Psoas muscle (tissue), 8 donors: ENCODE measurements around the gene NT5C3A. TPM values are rescaled to one million over a fixed set of nuclear protein-coding genes. Genes with fewer than 3 reads are reported as not detected.
A peak's percentile ranks its signal among the peaks of the same experiment; 100 is the strongest.
"Not testable (repeated sequence)": the region's sequence is repeated elsewhere in the genome, so short reads cannot be mapped to it uniquely, and the experiment has no call there.

Experiments used
- ATAC-seq, 4 donors: fragments of 200-7000 bp; cut with Tn5 transposase; one replicate each; pipeline ENCODE4 v1.9.1; 2020; ENCODE audit warnings: moderate library complexity in 3 of 4, mild to moderate bottlenecking in 2 of 4
- DNase-seq, 2 donors: peaks; one replicate each; pipeline ENCODE4 v3.0.0-alpha.2; 2020
- H3K27ac ChIP-seq: fragments of 200-600 bp; one replicate; pipeline ENCODE4 v1.8.0; 2022
- H3K27me3 ChIP-seq, 3 donors: fragments of 200-600 bp in 1 of 3; one replicate each; pipeline versions ENCODE4 v1.6.1 to v1.8.0; 2013 to 2022; ENCODE audit warnings: low read length in 2 of 3, mild to moderate bottlenecking in 2 of 3, moderate library complexity in 1 of 3; ENCODE audit not compliant: insufficient read depth in 3 of 3
- H3K36me3 ChIP-seq, 2 donors: fragments of 200-600 bp in 1 of 2; one replicate each; pipeline versions ENCODE4 v1.6.1 to v1.8.0; 2013 to 2022; ENCODE audit warnings: low read depth in 1 of 2, mild to moderate bottlenecking in 1 of 2, moderate library complexity in 1 of 2; ENCODE audit not compliant: insufficient read depth in 1 of 2
- H3K4me1 ChIP-seq: fragments of 200-600 bp; one replicate; pipeline ENCODE4 v1.8.0; 2022
- H3K4me3 ChIP-seq: fragments of 200-600 bp; one replicate; pipeline ENCODE4 v1.8.0; 2022; ENCODE audit warnings: mild to moderate bottlenecking
- H3K9me3 ChIP-seq: fragments of 200-600 bp; one replicate; pipeline ENCODE4 v1.8.0; 2022
- WGBS, 3 donors: extraction: QIAGEN DNeasy Blood & Tissue Kit; methylation state at CpG; one replicate each; pipeline versions ENCODE4 v1.1.6 to v1.1.7; 2013; 5-methylcytosine and 5-hydroxymethylcytosine counted together
- intact Hi-C, 2 donors: fragments of 100-400 bp; cut with DNase I; formaldehyde crosslinking; loops; one replicate each; pipeline versions ENCODE4 v1.11.0 to v1.14.2; 2022
- polyA plus RNA-seq, 3 donors: library from polyadenylated mRNA; stranded (reverse); fragments of 200-250 nt; gene quantifications; one replicate each; pipeline ENCODE4 v1.2.3, GENCODE V29; 2013
- total RNA-seq, 4 donors: library from RNA; stranded (reverse); fragmentation: NEBNext Ultra II Directional in 2 of 4; extraction: Animal tissue kit (Norgen Biotek cat#: 25700) in 2 of 4; gene quantifications; one replicate each; pipeline versions ENCODE4 v1.2.1 to v1.2.4, GENCODE V29; 2021 to 2023
- donor health status: healthy with polysubstance abuse.
- donor health status: DM: no; HTN: no; CAD: no; lungs with moderate emphysema.
- donor health status: Bipolar disorder and iron deficiency.
- donor health status: healthy.
- donor health status: DM: yes; HTN: yes; CAD: no.
- donor health status: DM: no; HTN: no; CAD: no.
- donor health status: DM: no; HTN: no; CAD: no.
- donor health status: DM: yes; HTN: yes; CAD: no.

NT5C3A gene
- total and polyA plus RNA-seq, 7 donors = 17.6 to 108 (median 43.7) TPM

GRCh38 chr7:33004104-33004616, 58.4 kb downstream of the NT5C3A start:
- H3K27ac ChIP-seq, H3K4me1 ChIP-seq, ATAC-seq, H3K27me3 ChIP-seq, intact Hi-C loops, DNase-seq, H3K4me3 ChIP-seq, H3K9me3 ChIP-seq: not testable (repeated sequence)
- H3K36me3 ChIP-seq = peaks cover 0 to 21% of the 10 kb centered on the region in 2 donors
- WGBS, 3 donors = 83 to 85% (median 84%) methylated on average over 10 of the region's 10 CpGs

DNA sequence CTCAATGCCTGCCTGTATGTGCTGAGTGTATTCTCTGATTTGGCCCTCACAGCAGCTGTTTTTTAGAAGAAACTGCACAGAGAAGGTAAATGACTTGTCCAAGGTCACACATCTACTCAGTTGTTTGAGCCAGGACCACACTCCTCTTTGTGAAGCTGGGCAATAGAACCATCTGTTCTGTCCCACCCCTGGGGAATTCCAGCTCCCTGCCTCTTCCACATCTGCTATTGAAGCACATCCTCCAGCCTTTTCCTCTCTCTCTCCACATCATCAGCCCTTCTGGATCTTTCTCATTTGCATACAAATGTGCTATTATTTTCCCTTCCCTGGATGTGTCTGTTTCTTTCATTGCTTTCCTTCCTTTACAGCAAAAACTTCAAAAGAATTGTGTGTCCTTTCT, 59.5 kb downstream of the NT5C3A start:
- H3K27ac ChIP-seq, H3K9me3 ChIP-seq, DNase-seq, H3K4me1 ChIP-seq, intact Hi-C loops, H3K27me3 ChIP-seq, H3K4me3 ChIP-seq, ATAC-seq: not testable (repeated sequence)
- H3K36me3 ChIP-seq = peaks cover 0 to 21% of the 10 kb centered on the region in 2 donors

- H3K4me1 ChIP-seq, intact Hi-C loops, H3K36me3 ChIP-seq, H3K4me3 ChIP-seq, H3K27me3 ChIP-seq, H3K27ac ChIP-seq, H3K9me3 ChIP-seq, ATAC-seq, DNase-seq: not testable (repeated sequence)
- WGBS, 3 donors = 46 to 63% (median 57%) methylated on average over 4 of the region's 4 CpGs
These were observed 63.2 kb downstream of the NT5C3A start for GRCh38 chr7:32999380-32999779.

GRCh38 chr7:32998361-32999171, 64.0 kb downstream of the NT5C3A start:
- H3K9me3 ChIP-seq, H3K4me1 ChIP-seq, H3K36me3 ChIP-seq, H3K4me3 ChIP-seq, H3K27me3 ChIP-seq, intact Hi-C loops: not testable (repeated sequence)
- DNase-seq (peak; percentile 30 to 56), ATAC-seq (peak in 3 of 4 donors; percentile 64 to 70 (median 67))
- peak overlapping the region; percentile 37 for H3K27ac ChIP-seq
- 34 to 40% (median 35%) methylated on average over 12 to 14 of the region's 14 CpGs for WGBS, 3 donors

GRCh38 chr7:32997956-32998355, 64.6 kb downstream of the NT5C3A start:
- 68 to 90% (median 75%) methylated on average over 2 to 3 of the region's 4 CpGs for WGBS, 3 donors
- ATAC-seq = peak in 1 of 4 donors; percentile 16
- intact Hi-C loops, H3K9me3 ChIP-seq, H3K4me1 ChIP-seq, H3K4me3 ChIP-seq, H3K27me3 ChIP-seq, DNase-seq, H3K36me3 ChIP-seq: not testable (repeated sequence)
- H3K27ac ChIP-seq = peak overlapping the region; percentile 23

- H3K27ac ChIP-seq, H3K4me1 ChIP-seq, H3K4me3 ChIP-seq, H3K9me3 ChIP-seq, DNase-seq, ATAC-seq, H3K27me3 ChIP-seq, intact Hi-C loops: not testable (repeated sequence)
- peaks cover 0 to 25% of the 10 kb centered on the region in 2 donors for H3K36me3 ChIP-seq
- 62 to 75% (median 69%) methylated on average over 6 of the region's 6 CpGs for WGBS, 3 donors
These were observed 69.8 kb downstream of the NT5C3A start for GRCh38 chr7:32992750-32993149.

GRCh38 chr7:32991975-32992700, 70.4 kb downstream of the NT5C3A start:
- not testable (repeated sequence) for H3K27ac ChIP-seq

DNA sequence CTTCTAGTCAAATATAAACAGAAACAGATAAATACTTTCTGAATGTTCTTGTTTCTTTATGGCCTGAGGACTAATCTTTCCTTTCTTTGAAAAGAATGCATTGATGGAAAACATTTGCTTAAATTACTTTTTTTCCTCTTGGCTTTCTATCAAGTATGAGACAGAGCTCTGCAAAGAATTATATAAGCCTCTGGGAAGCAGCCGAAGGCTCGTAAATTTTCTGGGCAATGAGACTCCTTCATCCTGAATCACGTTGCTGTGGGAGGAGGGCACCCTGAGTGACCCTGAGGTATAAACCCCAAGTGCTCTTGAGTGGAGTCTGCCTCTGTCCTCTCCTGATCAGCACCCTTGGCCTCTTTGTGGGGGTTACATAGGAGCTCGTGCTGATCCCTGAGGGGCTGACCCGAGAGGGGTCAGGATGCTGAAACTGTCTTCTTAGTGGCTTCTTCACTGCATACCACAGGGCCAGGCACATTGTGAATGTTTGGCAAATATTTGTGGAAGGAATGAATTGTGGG, 71.4 kb downstream of the NT5C3A start:
- WGBS, 3 donors = 44 to 65% (median 62%) methylated on average over 2 to 5 of the region's 5 CpGs
- H3K27ac ChIP-seq, ATAC-seq, H3K4me1 ChIP-seq, H3K4me3 ChIP-seq, DNase-seq, H3K27me3 ChIP-seq, H3K9me3 ChIP-seq, intact Hi-C loops: not testable (repeated sequence)
- peaks cover 0 to 25% of the 10 kb centered on the region in 2 donors for H3K36me3 ChIP-seq

More at GRCh38 chr7:32991975-32992700, 70.4 kb downstream of the NT5C3A start:
- intact Hi-C loops, H3K27me3 ChIP-seq, H3K9me3 ChIP-seq, DNase-seq, ATAC-seq, H3K4me1 ChIP-seq, H3K4me3 ChIP-seq: not testable (repeated sequence)
- H3K36me3 ChIP-seq = peaks cover 0 to 25% of the 10 kb centered on the region in 2 donors
- WGBS, 3 donors = 77 to 79% (median 78%) methylated on average over 9 of the region's 9 CpGs

GRCh38 chr7:32988148-32988547, 74.4 kb downstream of the NT5C3A start:
- H3K9me3 ChIP-seq, H3K4me1 ChIP-seq, H3K4me3 ChIP-seq, H3K27ac ChIP-seq, DNase-seq, ATAC-seq, intact Hi-C loops, H3K27me3 ChIP-seq: not testable (repeated sequence)
- 85 to 93% (median 86%) methylated on average over 4 to 7 of the region's 8 CpGs for WGBS, 3 donors
- peaks cover 0 to 42% of the 10 kb centered on the region in 2 donors for H3K36me3 ChIP-seq

GRCh38 chr7:32979902-32980301, 82.7 kb downstream of the NT5C3A start:
- WGBS, 3 donors = no CpG with 5 or more reads among the region's 2 CpGs
- H3K36me3 ChIP-seq = peaks cover 0 to 38% of the 10 kb centered on the region in 2 donors
- DNase-seq, H3K27ac ChIP-seq, ATAC-seq, intact Hi-C loops, H3K4me1 ChIP-seq, H3K27me3 ChIP-seq, H3K9me3 ChIP-seq, H3K4me3 ChIP-seq: not testable (repeated sequence)

- H3K36me3 ChIP-seq = peaks cover 0 to 35% of the 10 kb centered on the region in 2 donors
- ATAC-seq (peak in 2 of 4 donors; percentile 44 to 52), DNase-seq (peak in 1 of 2 donors; percentile 63)
- WGBS, 3 donors = 85 to 92% (median 90%) methylated on average over 6 of the region's 6 CpGs
- H3K9me3 ChIP-seq, H3K4me1 ChIP-seq, H3K4me3 ChIP-seq, H3K27ac ChIP-seq, intact Hi-C loops, H3K27me3 ChIP-seq: not testable (repeated sequence)
These were observed 83.3 kb downstream of the NT5C3A start for GRCh38 chr7:32979246-32979645.
